ENCODE results near the gene CCDC183. TPM values are rescaled to one million over a fixed set of nuclear protein-coding genes. Genes with fewer than 3 reads are reported as not detected.

CCDC183 gene
- total and polyA plus RNA-seq, 8 donors = 2.4 to 10.7 (median 3.1) TPM

DNA sequence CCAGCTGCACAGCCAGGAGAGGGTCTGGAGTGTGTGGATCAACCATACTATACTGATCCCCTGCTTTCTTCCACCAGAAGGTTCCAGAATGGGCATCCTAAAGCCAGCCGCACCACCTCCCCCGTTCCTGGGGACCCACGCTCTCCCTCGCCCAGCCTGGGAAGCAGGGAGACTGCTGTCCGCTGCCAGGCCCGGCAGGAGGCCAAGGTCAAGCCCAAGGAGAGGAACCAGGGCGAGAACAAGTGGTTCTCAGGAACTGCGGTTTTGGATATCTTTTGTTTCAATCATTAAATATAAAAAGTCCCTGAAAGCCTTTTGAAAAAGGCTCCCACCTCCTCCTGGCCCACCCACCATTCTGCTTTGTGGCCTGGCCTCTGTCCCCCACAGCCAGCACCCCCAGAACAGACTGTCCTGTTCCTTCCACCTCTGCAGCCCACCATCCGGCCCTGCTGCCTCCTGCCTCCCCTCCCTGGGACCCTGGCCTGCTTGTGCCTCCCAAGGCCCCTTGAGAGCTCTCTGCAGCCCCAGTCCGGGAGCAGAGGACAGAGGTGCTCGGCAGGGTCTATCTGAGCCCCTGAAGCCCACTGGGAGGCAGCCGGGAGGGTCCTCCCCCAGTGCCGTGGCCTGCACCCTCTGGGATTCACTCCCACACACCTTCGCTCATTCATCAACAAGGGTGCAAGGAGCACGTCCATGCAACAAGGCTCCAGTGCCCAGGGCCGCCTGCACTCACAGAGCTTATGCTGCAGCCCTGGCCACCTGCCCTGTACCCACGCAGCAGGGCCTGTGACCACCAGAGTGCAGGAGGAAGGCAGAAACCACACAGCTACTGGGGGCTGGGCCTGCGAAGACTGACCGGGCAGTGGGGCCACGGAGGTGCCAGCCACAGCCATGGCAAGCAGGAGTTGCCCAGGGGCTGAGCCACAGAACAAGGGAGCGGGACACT, 47.2 kb upstream of the CCDC183 start:
- TF ChIP-seq, protein P1, sequence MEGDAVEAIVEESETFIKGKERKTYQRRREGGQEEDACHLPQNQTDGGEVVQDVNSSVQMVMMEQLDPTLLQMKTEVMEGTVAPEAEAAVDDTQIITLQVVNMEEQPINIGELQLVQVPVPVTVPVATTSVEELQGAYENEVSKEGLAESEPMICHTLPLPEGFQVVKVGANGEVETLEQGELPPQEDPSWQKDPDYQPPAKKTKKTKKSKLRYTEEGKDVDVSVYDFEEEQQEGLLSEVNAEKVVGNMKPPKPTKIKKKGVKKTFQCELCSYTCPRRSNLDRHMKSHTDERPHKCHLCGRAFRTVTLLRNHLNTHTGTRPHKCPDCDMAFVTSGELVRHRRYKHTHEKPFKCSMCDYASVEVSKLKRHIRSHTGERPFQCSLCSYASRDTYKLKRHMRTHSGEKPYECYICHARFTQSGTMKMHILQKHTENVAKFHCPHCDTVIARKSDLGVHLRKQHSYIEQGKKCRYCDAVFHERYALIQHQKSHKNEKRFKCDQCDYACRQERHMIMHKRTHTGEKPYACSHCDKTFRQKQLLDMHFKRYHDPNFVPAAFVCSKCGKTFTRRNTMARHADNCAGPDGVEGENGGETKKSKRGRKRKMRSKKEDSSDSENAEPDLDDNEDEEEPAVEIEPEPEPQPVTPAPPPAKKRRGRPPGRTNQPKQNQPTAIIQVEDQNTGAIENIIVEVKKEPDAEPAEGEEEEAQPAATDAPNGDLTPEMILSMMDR (IDR thresholded peaks at IDR 0.05) = no peak
- Histone ChIP-seq H3K36me3 (no peaks in the 10 kb centered on the region), H3K4me1 (peaks cover 0 to 10% (median 0%) of the 10 kb centered on the region in 3 donors), H3K27me3 (no peaks in the 10 kb centered on the region), H3K9me3 (no peaks in the 10 kb centered on the region), H3K27ac (no peak overlapping the region), H3K4me3 (no peak overlapping the region)
- ATAC-seq = peak; percentile 22 to 82 (median 62)
- 55 to 61% methylated on average over 21 of the region's 21 CpGs for WGBS, 2 donors
- FAIRE-seq = no peak
- intact Hi-C loops (cut with DNase I) = no loop called here
- peak in 3 of 6 donors; percentile 69 to 77 (median 71) for DNase-seq

DNA sequence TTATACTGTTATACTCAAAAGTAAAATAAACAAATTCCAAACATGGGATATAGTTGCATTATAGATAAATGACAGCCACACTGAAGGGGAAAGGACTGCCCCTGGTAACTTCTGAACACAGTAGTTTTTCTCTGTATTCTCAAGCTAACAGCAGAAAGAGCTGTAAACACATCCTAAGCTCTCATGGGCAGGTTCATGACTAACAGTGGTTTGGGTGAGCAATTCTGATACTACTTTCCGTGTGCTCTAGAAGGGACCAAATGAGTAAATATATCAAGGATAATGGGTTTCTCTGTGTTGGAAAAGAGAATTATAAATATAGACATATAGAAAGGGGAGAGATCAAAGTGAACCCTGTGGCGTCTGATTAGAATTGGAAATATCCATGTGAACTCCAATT, 45.6 kb upstream of the CCDC183 start:
- H3K9me3 ChIP-seq = no peaks in the 10 kb centered on the region
- no peaks in the 10 kb centered on the region for H3K27me3 ChIP-seq
- FAIRE-seq = no peak
- 74 to 89% methylated on average over 2 of the region's 2 CpGs for WGBS, 2 donors
- intact Hi-C loops (cut with DNase I) = no loop called here
- TF ChIP-seq, protein P1 (IDR thresholded peaks at IDR 0.05) = no peak
- H3K36me3 ChIP-seq = no peaks in the 10 kb centered on the region
- no peak overlapping the region for H3K27ac ChIP-seq
- no peak for DNase-seq
- no peak for ATAC-seq
- H3K4me3 ChIP-seq = no peak overlapping the region
- peaks cover 0 to 10% (median 0%) of the 10 kb centered on the region in 3 donors for H3K4me1 ChIP-seq

DNA sequence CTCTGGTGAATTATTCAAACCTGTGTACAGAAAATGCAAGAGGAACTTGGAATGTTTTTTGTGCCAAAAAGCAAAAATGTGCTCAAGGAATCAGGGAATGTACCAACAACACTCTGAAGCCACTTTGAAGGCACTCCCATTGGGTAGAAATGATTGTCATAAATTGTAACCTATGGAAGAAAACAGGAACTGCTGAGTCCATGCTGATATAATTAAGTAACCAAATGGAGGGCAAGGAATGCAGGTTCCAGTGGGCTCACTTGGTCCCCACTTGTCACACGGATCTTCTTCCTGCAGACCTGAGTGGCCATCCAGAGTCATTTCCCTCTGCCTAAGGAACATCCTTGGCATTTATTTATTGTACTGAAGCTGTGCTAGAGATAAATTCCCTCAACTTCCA, 44.9 kb upstream of the CCDC183 start:
- no peak overlapping the region for H3K4me3 ChIP-seq
- no peaks in the 10 kb centered on the region for H3K36me3 ChIP-seq
- intact Hi-C loops (cut with DNase I) = no loop called here
- H3K4me1 ChIP-seq = peaks cover 0 to 10% (median 0%) of the 10 kb centered on the region in 3 donors
- 71 to 87% methylated on average over 1 of the region's 1 CpG for WGBS, 2 donors
- FAIRE-seq (no peak), DNase-seq (no peak), ATAC-seq (no peak)
- no peaks in the 10 kb centered on the region for H3K9me3 ChIP-seq
- no peaks in the 10 kb centered on the region for H3K27me3 ChIP-seq
- TF ChIP-seq, protein P1 (IDR thresholded peaks at IDR 0.05) = no peak
- no peak overlapping the region for H3K27ac ChIP-seq

DNA sequence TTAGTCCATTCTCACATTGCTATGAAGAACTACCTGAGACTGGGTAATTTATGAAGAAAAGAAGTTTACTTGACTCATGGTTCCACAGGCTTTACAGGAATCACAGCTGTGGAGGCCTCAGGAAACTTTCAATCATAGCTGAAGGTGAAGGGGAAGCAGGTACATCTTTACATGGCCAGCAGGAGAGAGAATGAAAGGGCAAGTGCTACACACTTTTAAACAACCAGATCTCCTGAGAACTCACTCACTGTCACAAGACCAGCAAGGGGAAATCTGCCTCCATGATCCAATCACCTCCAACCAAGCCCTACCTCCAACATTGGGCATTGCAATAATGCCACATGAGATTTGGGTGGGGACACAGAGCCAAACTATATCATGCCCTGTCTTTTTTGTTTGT, 44.3 kb upstream of the CCDC183 start:
- no peak overlapping the region for H3K27ac ChIP-seq
- no peak overlapping the region for H3K4me3 ChIP-seq
- DNase-seq (no peak), FAIRE-seq (no peak), ATAC-seq (no peak)
- TF ChIP-seq, protein P1 (IDR thresholded peaks at IDR 0.05) = no peak
- intact Hi-C loops (cut with DNase I) = no loop called here
- H3K4me1 ChIP-seq = peaks cover 0 to 10% (median 0%) of the 10 kb centered on the region in 3 donors
- no peaks in the 10 kb centered on the region for H3K27me3 ChIP-seq
- no peaks in the 10 kb centered on the region for H3K9me3 ChIP-seq
- H3K36me3 ChIP-seq = no peaks in the 10 kb centered on the region

Measured in pancreas (tissue), 10 donors.